B cell (primary cell): ENCODE measurements around the gene AKTIP. TPM values are rescaled to one million over a fixed set of nuclear protein-coding genes. Genes with fewer than 3 reads are reported as not detected.

Experiments used
- ATAC-seq: fragments of 200-7000 bp; cut with Tn5 transposase; one replicate; pipeline ENCODE4 v1.10.0; 2021; ENCODE audit warnings: low read depth, mild to moderate bottlenecking, moderate number of reproducible peaks, moderate library complexity
- CTCF ChIA-PET: fragments of 350-600 bp; sonication (Branson Sonifier 250); formaldehyde crosslinking; loops from one replicate; lab custom pipeline; 2021; ENCODE audit warnings: antibody characterized with exemption, inconsistent platforms; lab: Charles Lee
- POLR2A ChIA-PET: fragments of 350-600 bp; sonication (Branson Sonifier 250); formaldehyde crosslinking; loops from one replicate; lab custom pipeline; 2021; ENCODE audit warnings: antibody characterized with exemption; lab: Charles Lee
- DNase-seq: peaks from one replicate; pipeline ENCODE4 v3.0.0; 2013
- H2AFZ ChIP-seq: 2 replicates; pipeline ENCODE4 v1.6.1; 2012; ENCODE audit warnings: mild to moderate bottlenecking, low read depth, low read length; ENCODE audit not compliant: insufficient read depth, poor library complexity, severe bottlenecking
- H3K27ac ChIP-seq, 2 donors: 1 replicate in 1 of 2; 2 replicates in 1 of 2; pipeline ENCODE4 v1.5.1; 2012 to 2013; ENCODE audit warnings: low read length in 2 of 2, mild to moderate bottlenecking in 2 of 2, moderate library complexity in 1 of 2
- H3K27me3 ChIP-seq, 4 experiments: fragments of 200-600 bp in 1 of 4; sonication (generic) in 1 of 4; replicated peaks in 1 of 4; 1 replicate in 2 of 4; 2 replicates in 2 of 4; pipeline versions ENCODE4 v1.6.1 to v1.7.0; 2013 to 2016; ENCODE audit warnings: low read length in 3 of 4, mild to moderate bottlenecking in 2 of 4, mixed read lengths in 1 of 4, moderate library complexity in 1 of 4; ENCODE audit not compliant: insufficient read depth in 4 of 4, control insufficient read depth in 3 of 4; ENCODE audit errors: control extremely low read depth in 1 of 4
- H3K36me3 ChIP-seq, 2 experiments: replicated peaks in 1 of 2; 1 replicate in 1 of 2; 2 replicates in 1 of 2; pipeline versions ENCODE4 v1.6.1 to v1.7.1; 2013; ENCODE audit warnings: low read length in 1 of 2; ENCODE audit not compliant: insufficient read depth in 2 of 2, control insufficient read depth in 1 of 2; ENCODE audit errors: control extremely low read depth in 1 of 2, extremely low read depth in 1 of 2
- H3K4me1 ChIP-seq, 2 donors: fragments of 200-600 bp in 1 of 2; sonication (generic) in 1 of 2; 1 replicate in 1 of 2; 2 replicates in 1 of 2; pipeline versions ENCODE4 v1.5.1 to v1.6.1; 2013 to 2017; ENCODE audit warnings: low read length in 2 of 2; ENCODE audit not compliant: control insufficient read depth in 2 of 2, insufficient read depth in 2 of 2
- H3K4me2 ChIP-seq: replicated peaks from 2 replicates; pipeline ENCODE3; 2012; ENCODE audit warnings: mild to moderate bottlenecking, low read depth, low read length; ENCODE audit not compliant: poor library complexity, severe bottlenecking
- H3K4me3 ChIP-seq, 5 experiments: fragments of 200-600 bp in 1 of 5; sonication (generic) in 1 of 5; 1 replicate in 3 of 5; 2 replicates in 2 of 5; pipeline versions ENCODE4 v1.5.1 to v1.7.0; 2011 to 2016; ENCODE audit warnings: low read length in 4 of 5, mild to moderate bottlenecking in 4 of 5, low read depth in 2 of 5, control low read depth in 1 of 5, moderate library complexity in 1 of 5; ENCODE audit not compliant: insufficient read depth in 1 of 5; ENCODE audit errors: control extremely low read depth in 1 of 5, extremely low read depth in 1 of 5
- H3K79me2 ChIP-seq: fragments of 200-600 bp; sonication (generic); one replicate; pipeline ENCODE4 v1.6.0; 2016; ENCODE audit warnings: low read length; ENCODE audit not compliant: control insufficient read depth, insufficient read depth
- H3K9ac ChIP-seq: fragments of 200-600 bp; sonication (generic); 2 replicates; pipeline ENCODE4 v1.6.1; 2017; ENCODE audit warnings: mild to moderate bottlenecking, low read length, moderate library complexity
- H3K9me3 ChIP-seq, 3 donors: one replicate each; pipeline versions ENCODE4 v1.6.1 to v1.7.1; 2013; ENCODE audit warnings: low read length in 2 of 3; ENCODE audit not compliant: control insufficient read depth in 2 of 3, insufficient read depth in 1 of 3; ENCODE audit errors: control extremely low read depth in 1 of 3
- H4K20me1 ChIP-seq: 2 replicates; pipeline ENCODE4 v1.6.0; 2012; ENCODE audit warnings: mild to moderate bottlenecking, low read length; ENCODE audit not compliant: insufficient read depth, control insufficient read depth, poor library complexity, severe bottlenecking
- H3K27ac Mint-ChIP-seq: one replicate; pipeline ENCODE4 v1.8.0; 2021; ENCODE audit warnings: mixed read lengths
- H3K27me3 Mint-ChIP-seq: one replicate; pipeline ENCODE4 v1.8.0; 2021; ENCODE audit warnings: mixed read lengths
- H3K4me1 Mint-ChIP-seq: one replicate; pipeline ENCODE4 v1.8.0; 2021; ENCODE audit warnings: mixed read lengths
- H3K4me3 Mint-ChIP-seq: one replicate; pipeline ENCODE4 v1.8.0; 2021; ENCODE audit warnings: mixed read lengths
- H3K9me3 Mint-ChIP-seq: one replicate; pipeline ENCODE4 v1.8.0; 2022; ENCODE audit warnings: mixed read lengths; ENCODE audit not compliant: insufficient read depth
- CTCF ChIP-seq: fragments of 200-600 bp; IDR thresholded peaks from one replicate; pipeline ENCODE4 v1.8.0; 2022; ENCODE audit warnings: antibody characterized with exemption, mild to moderate bottlenecking
- EZH2 ChIP-seq: IDR thresholded peaks from 2 replicates; pipeline ENCODE4 v1.6.1; 2012; ENCODE audit warnings: borderline replicate concordance, low read depth, mild to moderate bottlenecking, moderate library complexity, low read length; ENCODE audit not compliant: insufficient read depth, poor library complexity, severe bottlenecking
- WGBS: methylation state at CpG from one replicate; pipeline ENCODE4 v1.1.5; 2013; ENCODE audit warnings: missing lambda C conversion rate; ENCODE audit not compliant: insufficient coverage; 5-methylcytosine and 5-hydroxymethylcytosine counted together
- intact Hi-C: fragments of 100-400 bp; cut with micrococcal nuclease; formaldehyde crosslinking; loops from one replicate; pipeline ENCODE4 v1.10.0; 2022
- polyA plus RNA-seq: library from polyadenylated mRNA; depleted of rRNA; stranded (reverse); fragments of >200 nt; gene quantifications from 2 replicates; pipeline ENCODE4 v1.2.3, GENCODE V29; 2012
- total RNA-seq, 2 donors: library from RNA; stranded (reverse); fragments of 120-200 nt in 1 of 2; gene quantifications; 1 replicate in 1 of 2; 2 replicates in 1 of 2; pipeline versions ENCODE4 v1.2.3 to v1.2.4, GENCODE V29; 2013 to 2022

The AKTIP gene
- total and polyA plus RNA-seq, 2 donors (not counting 1 experiment from before 2014, with no cell fraction given) = 12.6 to 24.0 TPM

DNA sequence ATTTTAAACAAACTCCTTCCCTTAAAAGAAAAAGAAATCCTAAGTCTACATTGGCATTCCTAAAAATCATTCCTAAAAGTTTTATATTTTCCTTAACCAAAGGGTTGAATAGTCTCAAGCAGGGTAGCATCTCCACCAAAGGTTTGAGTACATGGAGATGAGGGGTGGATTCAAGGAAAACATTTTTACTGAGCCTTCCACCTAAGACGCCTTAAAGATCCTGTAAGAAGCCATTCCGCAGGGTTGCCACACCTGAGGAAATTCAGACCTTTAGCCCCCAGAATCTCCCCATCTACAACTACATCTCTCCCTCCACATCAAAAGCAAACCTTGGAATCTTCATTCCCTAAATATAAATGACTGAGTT lies 7.7 kb upstream of the AKTIP start:
- Histone ChIP-seq H4K20me1 (no peaks in the 10 kb centered on the region), H3K36me3 (no peaks in the 10 kb centered on the region), H3K4me1 (peaks cover 10 to 13% of the 10 kb centered on the region in 2 donors), H3K4me2 (peak overlapping the region; percentile 74), H3K27ac (no peak overlapping the region), H3K9me3 (peaks cover 0 to 9% (median 5%) of the 10 kb centered on the region in 3 donors), H2AFZ (peak overlapping the region; percentile 74), H3K79me2 (no peaks in the 10 kb centered on the region), H3K27me3 (no peaks in the 10 kb centered on the region), H3K4me3 (no peak overlapping the region), H3K9ac (no peak overlapping the region)
- ATAC-seq (no peak), DNase-seq (no peak)
- no peak overlapping the region for H3K4me3 Mint-ChIP-seq
- no peaks in the 10 kb centered on the region for H3K9me3 Mint-ChIP-seq
- CTCF ChIA-PET = interaction anchor here (1.5 kb wide), 1 partner anchor 76 kb away, joined by 4 read pairs; the partner anchor contains the start of gene RBL2
- no peak for TF ChIP-seq EZH2
- TF ChIP-seq CTCF = peak; percentile 59
- no peaks in the 10 kb centered on the region for H3K27me3 Mint-ChIP-seq
- peaks cover 19% of the 10 kb centered on the region for H3K4me1 Mint-ChIP-seq
- POLR2A ChIA-PET = no interaction called here
- peak overlapping the region; percentile 63 for H3K27ac Mint-ChIP-seq
- intact Hi-C loops = loop anchor here (1.0 to 2.0 kb wide), 2 partner anchors 8 to 380 kb away; no protein-coding TSS in a partner anchor
- 70% methylated on average over 2 of the region's 2 CpGs for WGBS

GRCh38 chr16:53509906-53510703 lies 7.1 kb upstream of the AKTIP start:
- peak overlapping the region; percentile 74 for H2AFZ ChIP-seq
- H3K27ac Mint-ChIP-seq = peak overlapping the region; percentile 41
- H4K20me1 ChIP-seq = no peaks in the 10 kb centered on the region
- peak overlapping the region; percentile 71 for H3K4me3 Mint-ChIP-seq
- WGBS = 54% methylated on average over 24 of the region's 29 CpGs
- ChIA-PET POLR2A (no interaction called here), CTCF (interaction anchor here (0.7 to 1.5 kb wide), 5 partner anchors 9 to 76 kb away, joined by 3 to 4 read pairs (median 3); partner anchors contain the start of gene RBL2)
- no peaks in the 10 kb centered on the region for H3K27me3 ChIP-seq
- H3K36me3 ChIP-seq = no peaks in the 10 kb centered on the region
- no peak for TF ChIP-seq EZH2
- peak; percentile 99 for TF ChIP-seq CTCF
- peaks cover 0 to 6% (median 3%) of the 10 kb centered on the region in 3 donors for H3K9me3 ChIP-seq
- peak overlapping the region; percentile 74 for H3K4me2 ChIP-seq
- H3K9me3 Mint-ChIP-seq = no peaks in the 10 kb centered on the region
- H3K9ac ChIP-seq = peak overlapping the region; percentile 39
- DNase-seq (peak; percentile 78), ATAC-seq (peak; percentile 78)
- H3K79me2 ChIP-seq = no peaks in the 10 kb centered on the region
- H3K4me3 ChIP-seq = peak overlapping the region in 4 of 5 experiments; percentile 15 to 39 (median 27)
- H3K4me1 ChIP-seq = peaks cover 10 to 13% of the 10 kb centered on the region in 2 donors
- intact Hi-C loops = loop anchor here (1.0 to 2.0 kb wide), 2 partner anchors 8 to 379 kb away; no protein-coding TSS in a partner anchor
- H3K27me3 Mint-ChIP-seq = no peaks in the 10 kb centered on the region
- no peak overlapping the region for H3K27ac ChIP-seq
- peaks cover 19% of the 10 kb centered on the region for H3K4me1 Mint-ChIP-seq
